HepG2 (cell line): ENCODE measurements around the gene GMPPB. TPM values are rescaled to one million over a fixed set of nuclear protein-coding genes. Genes with fewer than 3 reads are reported as not detected.

Experiments used
- ATRX ChIP-seq: sonication (generic); formaldehyde crosslinking; IDR thresholded peaks from 2 replicates; pipeline ENCODE4 v1.4.0; 2020; ENCODE audit warnings: missing genetic modification reagents, borderline replicate concordance
- BHLHE40 ChIP-seq: IDR thresholded peaks from 2 replicates; pipeline ENCODE4 v1.6.1; 2011; ENCODE audit warnings: low read length, improper control_type of control experiment
- CBX1 ChIP-seq: IDR thresholded peaks from one replicate; pipeline ENCODE4 v1.6.1; 2016; ENCODE audit warnings: antibody characterized with exemption, low read depth
- MAFF ChIP-seq: IDR thresholded peaks from 2 replicates; pipeline ENCODE4 v1.6.1; 2011; ENCODE audit warnings: low read depth, low read length, improper control_type of control experiment
- MAZ ChIP-seq, 2 experiments: sonication (generic) in 1 of 2; formaldehyde crosslinking in 1 of 2; IDR thresholded peaks; 2 replicates each; pipeline versions ENCODE4 v1.5.0 to v1.6.1; 2012 to 2020; ENCODE audit warnings: low read depth in 2 of 2, mild to moderate bottlenecking in 2 of 2, borderline replicate concordance in 1 of 2, improper control_type of control experiment in 1 of 2, low read length in 1 of 2, missing genetic modification reagents in 1 of 2, moderate library complexity in 1 of 2
- MYC ChIP-seq: sonication (generic); formaldehyde crosslinking; IDR thresholded peaks from 2 replicates; pipeline ENCODE4 v1.9.0; 2021; ENCODE audit warnings: missing genetic modification reagents, borderline replicate concordance
- TMF1 ChIP-seq: sonication (generic); formaldehyde crosslinking; IDR thresholded peaks from 2 replicates; pipeline ENCODE4 v1.8.1; 2022; ENCODE audit warnings: low read depth, missing genetic modification reagents
- XBP1 ChIP-seq: sonication (generic); formaldehyde crosslinking; IDR thresholded peaks from 2 replicates; pipeline ENCODE4 v1.5.0; 2020; ENCODE audit warnings: missing genetic modification reagents
- ZNF121 ChIP-seq: sonication (generic); formaldehyde crosslinking; IDR thresholded peaks from 2 replicates; pipeline ENCODE4 v1.5.0; 2020; ENCODE audit warnings: mild to moderate bottlenecking, missing genetic modification reagents
- ZNF567 ChIP-seq: sonication (generic); formaldehyde crosslinking; IDR thresholded peaks from 2 replicates; pipeline ENCODE4 v1.8.1; 2023; ENCODE audit warnings: mild to moderate bottlenecking, missing genetic modification reagents, borderline replicate concordance
- ZNF615 ChIP-seq: sonication (generic); formaldehyde crosslinking; IDR thresholded peaks from 2 replicates; pipeline ENCODE4 v1.5.0; 2020; ENCODE audit warnings: mild to moderate bottlenecking, missing genetic modification reagents, borderline replicate concordance
- polyA plus RNA-seq, 8 experiments: library from polyadenylated mRNA; depleted of rRNA in 3 of 8; stranded (reverse) in 7 of 8; unstranded in 1 of 8; fragments of >200 nt; fragmentation: Illumina TruSeq in 4 of 8; extraction: Trizol in 4 of 8; gene quantifications; 2 replicates each; pipeline versions ENCODE4 v1.2.1 to v1.2.3, GENCODE V29; 2011 to 2016; ENCODE audit warnings: low read depth in 4 of 8, missing spikeins in 1 of 8, mixed read lengths in 1 of 8; ENCODE audit not compliant: insufficient read depth in 1 of 8
- total RNA-seq, 5 experiments: library from RNA; depleted of rRNA; stranded (reverse); fragments of >200 nt; fragmentation: Illumina TruSeq; extraction: Trizol; gene quantifications; 2 replicates each; pipeline ENCODE4 v1.2.3, GENCODE V29; 2016; ENCODE audit warnings: low read depth in 1 of 5
- TF ChIP-seq, protein P1 (sequence below): sonication (generic); formaldehyde crosslinking; IDR thresholded peaks from 2 replicates; pipeline ENCODE4 v1.4.0; 2020; ENCODE audit warnings: missing genetic modification reagents
- TF ChIP-seq, protein P2 (sequence below): sonication (generic); formaldehyde crosslinking; IDR thresholded peaks from 2 replicates; pipeline ENCODE4 v1.4.0; 2020; ENCODE audit warnings: mild to moderate bottlenecking, missing genetic modification reagents
- TF ChIP-seq, protein P3 (sequence below): sonication (generic); formaldehyde crosslinking; IDR thresholded peaks from 2 replicates; pipeline ENCODE4 v1.4.0; 2020; ENCODE audit warnings: missing genetic modification reagents
- TF ChIP-seq, protein P4 (sequence below): sonication (generic); formaldehyde crosslinking; IDR thresholded peaks from 2 replicates; pipeline ENCODE4 v1.5.0; 2020; ENCODE audit warnings: mild to moderate bottlenecking, missing genetic modification reagents, borderline replicate concordance
- TF ChIP-seq, protein P5 (sequence below): sonication (generic); formaldehyde crosslinking; IDR thresholded peaks from 2 replicates; pipeline ENCODE4 v1.8.0; 2023; ENCODE audit warnings: mild to moderate bottlenecking, missing genetic modification reagents

Gene GMPPB
- total and polyA plus RNA-seq, 2 of the 13 experiments (the other 11 are each of a cell fraction or from before 2014, with no cell fraction given), result 6.5 to 23.1 TPM

DNA sequence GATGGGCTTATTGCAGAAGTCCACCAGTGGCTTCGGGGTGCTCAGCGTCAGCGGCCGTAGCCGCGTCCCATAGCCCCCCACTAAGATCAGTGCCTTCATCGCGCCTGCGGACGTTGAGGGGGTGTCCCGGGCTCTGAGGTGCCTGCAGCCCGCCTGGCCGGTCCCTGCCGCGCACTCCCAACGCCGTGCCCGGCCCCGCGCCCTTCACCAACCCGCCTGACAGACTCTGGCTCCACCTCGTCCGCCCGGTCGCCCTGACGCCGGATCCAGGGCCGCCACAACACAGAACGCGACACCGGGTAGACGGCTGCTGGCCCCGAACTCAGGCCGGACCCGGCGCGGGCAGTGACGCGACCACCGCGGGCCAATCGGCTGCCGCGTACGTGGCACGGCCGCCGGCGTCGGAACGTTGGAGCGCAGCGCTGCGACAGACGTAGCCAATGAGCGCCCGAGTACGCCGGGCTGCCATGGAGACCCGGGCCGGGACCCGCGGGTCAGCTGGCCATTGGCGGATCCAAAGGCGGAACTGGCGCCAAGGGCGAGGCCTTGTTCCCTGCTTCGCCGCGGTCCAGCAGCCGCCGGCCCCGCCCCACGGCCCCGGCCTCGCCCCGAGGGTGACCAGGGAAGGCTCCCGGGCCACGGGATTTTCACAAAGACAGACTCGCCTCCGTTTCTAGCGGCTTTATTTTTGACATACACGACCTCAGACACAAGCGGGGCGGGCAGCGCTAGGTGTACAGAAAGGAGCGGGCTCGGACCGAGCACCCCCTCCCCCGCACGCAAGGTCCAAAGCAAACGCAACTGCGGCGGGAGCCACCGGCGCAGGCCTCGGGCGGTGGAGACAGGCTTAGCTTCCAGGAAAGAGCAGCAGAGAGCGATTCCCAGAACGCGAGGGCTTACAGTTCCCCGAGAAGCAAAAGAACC is at the start of gene GMPPB (continued):
- TF ChIP-seq MAZ (IDR thresholded peaks at IDR 0.05; ENCODE audit: borderline replicate concordance, low read depth, low read length), result no peak
- TF ChIP-seq MAZ (CRISPR knock-in tag; IDR thresholded peaks at IDR 0.05; ENCODE audit: low read depth), result peak; percentile 47; the same call in 1 of the 2 replicates
- no peak for TF ChIP-seq XBP1 (CRISPR knock-in tag)
- TF ChIP-seq, protein P1, sequence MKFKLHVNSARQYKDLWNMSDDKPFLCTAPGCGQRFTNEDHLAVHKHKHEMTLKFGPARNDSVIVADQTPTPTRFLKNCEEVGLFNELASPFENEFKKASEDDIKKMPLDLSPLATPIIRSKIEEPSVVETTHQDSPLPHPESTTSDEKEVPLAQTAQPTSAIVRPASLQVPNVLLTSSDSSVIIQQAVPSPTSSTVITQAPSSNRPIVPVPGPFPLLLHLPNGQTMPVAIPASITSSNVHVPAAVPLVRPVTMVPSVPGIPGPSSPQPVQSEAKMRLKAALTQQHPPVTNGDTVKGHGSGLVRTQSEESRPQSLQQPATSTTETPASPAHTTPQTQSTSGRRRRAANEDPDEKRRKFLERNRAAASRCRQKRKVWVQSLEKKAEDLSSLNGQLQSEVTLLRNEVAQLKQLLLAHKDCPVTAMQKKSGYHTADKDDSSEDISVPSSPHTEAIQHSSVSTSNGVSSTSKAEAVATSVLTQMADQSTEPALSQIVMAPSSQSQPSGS (CRISPR knock-in tag), result peak; percentile 69; the same call in 1 of the 2 replicates
- no peak for TF ChIP-seq BHLHE40
- TF ChIP-seq TMF1 (CRISPR knock-in tag), result no peak; the same call in 1 of the 2 replicates
- TF ChIP-seq ZNF615 (CRISPR knock-in tag), result no peak
- no peak for TF ChIP-seq ZNF567 (CRISPR knock-in tag)
- TF ChIP-seq ATRX (CRISPR knock-in tag), result no peak
- TF ChIP-seq, protein P2, sequence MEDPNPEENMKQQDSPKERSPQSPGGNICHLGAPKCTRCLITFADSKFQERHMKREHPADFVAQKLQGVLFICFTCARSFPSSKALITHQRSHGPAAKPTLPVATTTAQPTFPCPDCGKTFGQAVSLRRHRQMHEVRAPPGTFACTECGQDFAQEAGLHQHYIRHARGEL (CRISPR knock-in tag), result peak; percentile 89
- no peak for TF ChIP-seq ZNF121
- TF ChIP-seq, protein P3, sequence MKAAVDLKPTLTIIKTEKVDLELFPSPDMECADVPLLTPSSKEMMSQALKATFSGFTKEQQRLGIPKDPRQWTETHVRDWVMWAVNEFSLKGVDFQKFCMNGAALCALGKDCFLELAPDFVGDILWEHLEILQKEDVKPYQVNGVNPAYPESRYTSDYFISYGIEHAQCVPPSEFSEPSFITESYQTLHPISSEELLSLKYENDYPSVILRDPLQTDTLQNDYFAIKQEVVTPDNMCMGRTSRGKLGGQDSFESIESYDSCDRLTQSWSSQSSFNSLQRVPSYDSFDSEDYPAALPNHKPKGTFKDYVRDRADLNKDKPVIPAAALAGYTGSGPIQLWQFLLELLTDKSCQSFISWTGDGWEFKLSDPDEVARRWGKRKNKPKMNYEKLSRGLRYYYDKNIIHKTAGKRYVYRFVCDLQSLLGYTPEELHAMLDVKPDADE (CRISPR knock-in tag), result no peak
- no peak for TF ChIP-seq MAFF
- TF ChIP-seq, protein P4, sequence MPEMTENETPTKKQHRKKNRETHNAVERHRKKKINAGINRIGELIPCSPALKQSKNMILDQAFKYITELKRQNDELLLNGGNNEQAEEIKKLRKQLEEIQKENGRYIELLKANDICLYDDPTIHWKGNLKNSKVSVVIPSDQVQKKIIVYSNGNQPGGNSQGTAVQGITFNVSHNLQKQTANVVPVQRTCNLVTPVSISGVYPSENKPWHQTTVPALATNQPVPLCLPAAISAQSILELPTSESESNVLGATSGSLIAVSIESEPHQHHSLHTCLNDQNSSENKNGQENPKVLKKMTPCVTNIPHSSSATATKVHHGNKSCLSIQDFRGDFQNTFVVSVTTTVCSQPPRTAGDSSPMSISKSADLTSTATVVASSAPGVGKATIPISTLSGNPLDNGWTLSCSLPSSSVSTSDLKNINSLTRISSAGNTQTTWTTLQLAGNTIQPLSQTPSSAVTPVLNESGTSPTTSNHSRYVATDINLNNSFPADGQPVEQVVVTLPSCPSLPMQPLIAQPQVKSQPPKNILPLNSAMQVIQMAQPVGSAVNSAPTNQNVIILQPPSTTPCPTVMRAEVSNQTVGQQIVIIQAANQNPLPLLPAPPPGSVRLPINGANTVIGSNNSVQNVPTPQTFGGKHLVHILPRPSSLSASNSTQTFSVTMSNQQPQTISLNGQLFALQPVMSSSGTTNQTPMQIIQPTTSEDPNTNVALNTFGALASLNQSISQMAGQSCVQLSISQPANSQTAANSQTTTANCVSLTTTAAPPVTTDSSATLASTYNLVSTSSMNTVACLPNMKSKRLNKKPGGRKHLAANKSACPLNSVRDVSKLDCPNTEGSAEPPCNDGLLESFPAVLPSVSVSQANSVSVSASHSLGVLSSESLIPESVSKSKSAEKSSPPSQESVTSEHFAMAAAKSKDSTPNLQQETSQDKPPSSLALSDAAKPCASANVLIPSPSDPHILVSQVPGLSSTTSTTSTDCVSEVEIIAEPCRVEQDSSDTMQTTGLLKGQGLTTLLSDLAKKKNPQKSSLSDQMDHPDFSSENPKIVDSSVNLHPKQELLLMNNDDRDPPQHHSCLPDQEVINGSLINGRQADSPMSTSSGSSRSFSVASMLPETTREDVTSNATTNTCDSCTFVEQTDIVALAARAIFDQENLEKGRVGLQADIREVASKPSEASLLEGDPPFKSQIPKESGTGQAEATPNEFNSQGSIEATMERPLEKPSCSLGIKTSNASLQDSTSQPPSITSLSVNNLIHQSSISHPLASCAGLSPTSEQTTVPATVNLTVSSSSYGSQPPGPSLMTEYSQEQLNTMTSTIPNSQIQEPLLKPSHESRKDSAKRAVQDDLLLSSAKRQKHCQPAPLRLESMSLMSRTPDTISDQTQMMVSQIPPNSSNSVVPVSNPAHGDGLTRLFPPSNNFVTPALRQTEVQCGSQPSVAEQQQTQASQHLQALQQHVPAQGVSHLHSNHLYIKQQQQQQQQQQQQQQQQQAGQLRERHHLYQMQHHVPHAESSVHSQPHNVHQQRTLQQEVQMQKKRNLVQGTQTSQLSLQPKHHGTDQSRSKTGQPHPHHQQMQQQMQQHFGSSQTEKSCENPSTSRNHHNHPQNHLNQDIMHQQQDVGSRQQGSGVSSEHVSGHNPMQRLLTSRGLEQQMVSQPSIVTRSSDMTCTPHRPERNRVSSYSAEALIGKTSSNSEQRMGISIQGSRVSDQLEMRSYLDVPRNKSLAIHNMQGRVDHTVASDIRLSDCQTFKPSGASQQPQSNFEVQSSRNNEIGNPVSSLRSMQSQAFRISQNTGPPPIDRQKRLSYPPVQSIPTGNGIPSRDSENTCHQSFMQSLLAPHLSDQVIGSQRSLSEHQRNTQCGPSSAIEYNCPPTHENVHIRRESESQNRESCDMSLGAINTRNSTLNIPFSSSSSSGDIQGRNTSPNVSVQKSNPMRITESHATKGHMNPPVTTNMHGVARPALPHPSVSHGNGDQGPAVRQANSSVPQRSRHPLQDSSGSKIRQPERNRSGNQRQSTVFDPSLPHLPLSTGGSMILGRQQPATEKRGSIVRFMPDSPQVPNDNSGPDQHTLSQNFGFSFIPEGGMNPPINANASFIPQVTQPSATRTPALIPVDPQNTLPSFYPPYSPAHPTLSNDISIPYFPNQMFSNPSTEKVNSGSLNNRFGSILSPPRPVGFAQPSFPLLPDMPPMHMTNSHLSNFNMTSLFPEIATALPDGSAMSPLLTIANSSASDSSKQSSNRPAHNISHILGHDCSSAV (CRISPR knock-in tag), result no peak
- TF ChIP-seq, protein P5, sequence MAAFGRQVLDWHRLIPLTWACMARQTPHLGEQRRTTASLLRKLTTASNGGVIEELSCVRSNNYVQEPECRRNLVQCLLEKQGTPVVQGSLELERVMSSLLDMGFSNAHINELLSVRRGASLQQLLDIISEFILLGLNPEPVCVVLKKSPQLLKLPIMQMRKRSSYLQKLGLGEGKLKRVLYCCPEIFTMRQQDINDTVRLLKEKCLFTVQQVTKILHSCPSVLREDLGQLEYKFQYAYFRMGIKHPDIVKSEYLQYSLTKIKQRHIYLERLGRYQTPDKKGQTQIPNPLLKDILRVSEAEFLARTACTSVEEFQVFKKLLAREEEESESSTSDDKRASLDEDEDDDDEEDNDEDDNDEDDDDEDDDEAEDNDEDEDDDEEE, result no peak
- TF ChIP-seq MYC (CRISPR knock-in tag), result peak; percentile 33; the same call in 1 of the 2 replicates
- no peak for TF ChIP-seq CBX1
